Fibroblast of villous mesenchyme (primary cell): Measurements from ENCODE around the gene ADGRL3. TPM values are rescaled to one million over a fixed set of nuclear protein-coding genes. Genes with fewer than 3 reads are reported as not detected.

Source experiments
- DNase-seq: peaks from one replicate; pipeline ENCODE4 v3.0.0-alpha.2; 2010; ENCODE audit warnings: low read depth
- H3K4me3 ChIP-seq: 2 replicates; pipeline ENCODE4 v1.5.1; 2011; ENCODE audit warnings: low read depth, mild to moderate bottlenecking, low read length
- total RNA-seq: library from RNA; depleted of rRNA; stranded (reverse); fragments of >200 nt; gene quantifications from 2 replicates; pipeline ENCODE4 v1.2.3, GENCODE V29; 2012
- TF ChIP-seq, protein P1 (sequence below): IDR thresholded peaks from 2 replicates; pipeline ENCODE4 v1.5.1; 2012; ENCODE audit warnings: low read depth, mild to moderate bottlenecking, low read length; ENCODE audit not compliant: insufficient read depth

Gene ADGRL3
- total RNA-seq, 1 donor, result 2.2 TPM

DNA sequence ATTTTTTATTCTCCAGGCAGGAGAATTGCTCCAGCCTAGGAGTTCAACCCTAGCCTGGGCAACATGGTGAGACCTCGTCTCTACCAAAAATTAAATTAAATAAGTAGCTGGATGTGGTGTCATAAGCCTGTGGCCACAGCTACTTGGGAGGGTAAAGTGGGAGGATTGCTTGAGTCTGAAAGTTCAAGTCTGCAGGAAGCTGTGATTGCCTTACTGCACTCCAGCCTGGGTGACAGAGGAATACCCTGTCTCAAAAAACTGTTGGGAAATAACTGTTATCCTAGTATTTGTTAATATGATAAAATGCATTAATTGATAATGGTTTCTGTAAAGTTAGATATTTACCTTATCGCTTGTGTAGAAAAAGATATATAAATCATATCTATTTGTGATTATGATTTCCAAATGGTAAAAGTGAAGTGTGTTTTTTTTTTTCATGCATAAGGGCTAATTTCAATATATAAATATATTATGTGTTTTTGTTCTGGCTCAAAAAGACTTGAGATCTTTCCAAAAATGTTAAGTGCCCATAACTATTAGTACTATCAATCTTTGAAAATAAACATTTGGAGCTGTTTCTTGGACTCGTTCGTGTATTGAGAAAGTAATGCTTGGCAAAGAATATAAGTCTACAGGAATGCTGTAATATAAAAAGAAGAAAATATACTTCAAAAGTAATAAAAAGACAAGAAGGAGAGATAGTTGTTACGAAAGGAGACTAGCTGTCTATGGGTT is 396.6 kb downstream of the ADGRL3 start:
- H3K4me3 ChIP-seq, result no peak overlapping the region
- no peak for DNase-seq
- TF ChIP-seq, protein P1, sequence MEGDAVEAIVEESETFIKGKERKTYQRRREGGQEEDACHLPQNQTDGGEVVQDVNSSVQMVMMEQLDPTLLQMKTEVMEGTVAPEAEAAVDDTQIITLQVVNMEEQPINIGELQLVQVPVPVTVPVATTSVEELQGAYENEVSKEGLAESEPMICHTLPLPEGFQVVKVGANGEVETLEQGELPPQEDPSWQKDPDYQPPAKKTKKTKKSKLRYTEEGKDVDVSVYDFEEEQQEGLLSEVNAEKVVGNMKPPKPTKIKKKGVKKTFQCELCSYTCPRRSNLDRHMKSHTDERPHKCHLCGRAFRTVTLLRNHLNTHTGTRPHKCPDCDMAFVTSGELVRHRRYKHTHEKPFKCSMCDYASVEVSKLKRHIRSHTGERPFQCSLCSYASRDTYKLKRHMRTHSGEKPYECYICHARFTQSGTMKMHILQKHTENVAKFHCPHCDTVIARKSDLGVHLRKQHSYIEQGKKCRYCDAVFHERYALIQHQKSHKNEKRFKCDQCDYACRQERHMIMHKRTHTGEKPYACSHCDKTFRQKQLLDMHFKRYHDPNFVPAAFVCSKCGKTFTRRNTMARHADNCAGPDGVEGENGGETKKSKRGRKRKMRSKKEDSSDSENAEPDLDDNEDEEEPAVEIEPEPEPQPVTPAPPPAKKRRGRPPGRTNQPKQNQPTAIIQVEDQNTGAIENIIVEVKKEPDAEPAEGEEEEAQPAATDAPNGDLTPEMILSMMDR, result no peak

GRCh38 chr4:61603086-61603485 is 403.0 kb downstream of the ADGRL3 start:
- H3K4me3 ChIP-seq, result no peak overlapping the region
- TF ChIP-seq, protein P1, result no peak
- no peak for DNase-seq

GRCh38 chr4:61604054-61604453 is 403.9 kb downstream of the ADGRL3 start:
- no peak overlapping the region for H3K4me3 ChIP-seq
- TF ChIP-seq, protein P1, result no peak
- no peak for DNase-seq

GRCh38 chr4:61605984-61606383 is 405.9 kb downstream of the ADGRL3 start:
- TF ChIP-seq, protein P1, result no peak
- no peak for DNase-seq
- H3K4me3 ChIP-seq, result no peak overlapping the region

DNA sequence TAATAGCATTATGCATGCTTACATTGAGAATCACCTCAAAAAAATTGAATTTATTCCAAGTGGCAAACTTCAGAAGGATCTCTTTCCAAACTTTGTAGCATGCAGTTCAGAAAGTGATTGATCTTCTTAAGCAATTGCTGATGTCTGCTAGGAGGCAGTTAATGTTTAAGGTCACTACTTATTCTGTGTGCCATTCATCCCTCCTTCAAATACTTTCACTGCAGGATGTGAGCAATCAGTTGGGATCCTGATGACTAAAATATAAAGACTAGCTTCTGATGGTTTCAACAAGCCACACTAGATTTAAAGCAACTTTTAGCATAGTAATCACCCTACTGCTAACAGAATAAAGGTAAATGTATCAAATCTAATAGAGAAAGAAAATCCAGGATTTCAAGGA is 414.1 kb downstream of the ADGRL3 start:
- TF ChIP-seq, protein P1, result no peak
- no peak for DNase-seq
- H3K4me3 ChIP-seq, result no peak overlapping the region

DNA sequence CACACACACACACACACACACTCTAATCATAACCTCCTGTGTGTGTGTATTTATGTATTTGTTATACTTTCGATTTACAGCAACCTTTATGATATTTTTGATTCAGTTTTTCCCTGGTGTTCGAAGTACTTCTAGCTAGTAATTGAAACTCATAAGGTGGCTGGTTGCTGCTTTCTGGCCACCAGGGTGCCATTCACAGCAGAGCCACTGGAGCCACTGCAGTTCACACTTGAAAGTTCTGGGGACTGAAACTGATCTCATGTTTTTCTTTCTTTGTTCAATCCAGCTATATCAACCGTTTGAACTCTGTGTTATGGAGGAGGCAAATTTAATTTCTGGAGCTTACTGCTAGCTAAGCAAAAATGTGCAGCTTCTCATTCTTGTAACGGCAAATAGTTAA is 419.4 kb downstream of the ADGRL3 start:
- no peak overlapping the region for H3K4me3 ChIP-seq
- TF ChIP-seq, protein P1, result no peak
- no peak for DNase-seq

DNA sequence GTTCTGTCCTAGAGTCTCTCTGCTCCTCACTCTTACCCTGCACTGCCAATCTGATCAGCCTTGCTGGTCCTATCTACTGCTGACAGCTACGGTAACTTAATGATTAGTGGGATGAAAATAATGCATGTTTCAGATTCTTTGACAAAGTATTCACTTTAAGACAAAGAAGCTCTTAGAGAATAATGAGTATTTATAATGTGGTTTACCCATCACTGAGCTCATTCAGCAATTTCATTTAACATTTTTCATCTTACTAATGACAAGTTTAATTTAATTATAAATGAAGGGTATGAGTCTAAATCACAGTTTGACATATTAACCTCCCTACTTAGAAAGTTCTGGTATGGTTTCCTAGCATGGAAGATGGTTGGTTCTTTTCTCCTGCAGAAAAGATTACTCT is 428.2 kb downstream of the ADGRL3 start:
- DNase-seq, result no peak
- TF ChIP-seq, protein P1, result no peak
- H3K4me3 ChIP-seq, result no peak overlapping the region
